K562 (cell line): ENCODE measurements around the gene CRYBB1. TPM values are rescaled to one million over a fixed set of nuclear protein-coding genes. Genes with fewer than 3 reads are reported as not detected.

ENCODE experiments used
- ARID3B ChIP-seq: fragments of 250-450 bp; sonication (Bioruptor Pico); IDR thresholded peaks from 2 replicates; pipeline ENCODE4 v1.4.0; 2020; ENCODE audit warnings: borderline replicate concordance
- C11orf30 ChIP-seq: fragments of 450-650 bp; IDR thresholded peaks from 2 replicates; pipeline ENCODE4 v1.6.1; 2016; ENCODE audit warnings: low read depth, mild to moderate bottlenecking
- MAFK ChIP-seq: IDR thresholded peaks from 2 replicates; pipeline ENCODE4 v1.6.1; 2011; ENCODE audit warnings: low read length, improper control_type of control experiment
- MTA3 ChIP-seq: fragments of 450-650 bp; formaldehyde crosslinking; IDR thresholded peaks from 2 replicates; pipeline ENCODE4 v1.6.1; 2017; ENCODE audit warnings: mild to moderate bottlenecking, borderline replicate concordance
- MYBL2 ChIP-seq, 2 experiments: fragments of 450-650 bp in 1 of 2; sonication (generic) in 1 of 2; formaldehyde crosslinking in 1 of 2; IDR thresholded peaks; 2 replicates each; pipeline versions ENCODE4 v1.6.1 to v1.8.1; 2017 to 2022; ENCODE audit warnings: borderline replicate concordance in 1 of 2, inconsistent platforms in 1 of 2, low read depth in 1 of 2, mild to moderate bottlenecking in 1 of 2, missing genetic modification reagents in 1 of 2, moderate library complexity in 1 of 2
- NCOA1 ChIP-seq: fragments of 450-650 bp; IDR thresholded peaks from 2 replicates; pipeline ENCODE4 v1.6.1; 2016; ENCODE audit warnings: low read depth
- RBFOX2 ChIP-seq: fragments of 200-400 bp; formaldehyde crosslinking; IDR thresholded peaks from 2 replicates; pipeline ENCODE4 v1.6.1; 2017; ENCODE audit warnings: low read depth, mild to moderate bottlenecking, low read length, moderate library complexity
- SMARCA5 ChIP-seq: fragments of 450-650 bp; IDR thresholded peaks from 2 replicates; pipeline ENCODE4 v1.6.1; 2016
- polyA plus RNA-seq, 8 experiments: library from polyadenylated mRNA; depleted of rRNA in 4 of 8; stranded (reverse) in 5 of 8; unstranded in 3 of 8; fragments of >200 nt; fragmentation: Nextera tagmentation in 2 of 8; fragmentation: Illumina TruSeq in 1 of 8; extraction: Ambion mirVana in 2 of 8; extraction: Trizol in 1 of 8; gene quantifications; 2 replicates each; pipeline versions ENCODE4 v1.2.1 to v1.2.3, GENCODE V29; 2011 to 2014; ENCODE audit warnings: inconsistent platforms in 1 of 8, missing spikeins in 1 of 8
- total RNA-seq, 7 experiments: library from RNA; depleted of rRNA in 6 of 7; stranded (reverse); fragments of >200 nt in 6 of 7; fragmentation: Illumina TruSeq in 2 of 7; extraction: Trizol in 2 of 7; gene quantifications; 2 replicates each; pipeline versions ENCODE4 v1.2.1 to v1.2.3, GENCODE V29; 2011 to 2021; ENCODE audit warnings: low replicate concordance in 1 of 7
- TF ChIP-seq, protein P1 (sequence below): fragments of 450-650 bp; IDR thresholded peaks from 2 replicates; pipeline ENCODE4 v1.6.1; 2017; ENCODE audit warnings: antibody characterized with exemption, mild to moderate bottlenecking
- TF ChIP-seq, protein P2 (sequence below), 3 experiments: fragments of 200-800 bp in 1 of 3; fragments of 250-450 bp in 1 of 3; fragments of 450-650 bp in 1 of 3; sonication (Bioruptor Pico) in 1 of 3; sonication (Bioruptor generic) in 1 of 3; formaldehyde crosslinking in 1 of 3; IDR thresholded peaks; 2 replicates each; pipeline versions ENCODE4 v1.6.1 to v1.8.0; 2016 to 2022; ENCODE audit warnings: mild to moderate bottlenecking in 2 of 3, missing genetic modification characterization in 2 of 3, missing compliant biosample characterization in 1 of 3, moderate library complexity in 1 of 3
- TF ChIP-seq, protein P3 (sequence below), 2 experiments: fragments of 450-650 bp in 1 of 2; sonication (generic) in 1 of 2; formaldehyde crosslinking in 1 of 2; IDR thresholded peaks in 1 of 2; conservative IDR thresholded peaks in 1 of 2; 2 replicates each; pipeline versions ENCODE4 v1.6.1 to v1.8.1; 2016 to 2023; ENCODE audit warnings: mild to moderate bottlenecking in 2 of 2, moderate library complexity in 2 of 2, inconsistent platforms in 1 of 2, missing genetic modification reagents in 1 of 2
- TF ChIP-seq, protein P4 (sequence below), 3 experiments: fragments of 200-800 bp in 1 of 3; sonication (Bioruptor generic) in 1 of 3; sonication (generic) in 1 of 3; formaldehyde crosslinking in 1 of 3; IDR thresholded peaks; 2 replicates each; pipeline versions ENCODE4 v1.6.1 to v1.8.0; 2016 to 2022; ENCODE audit warnings: mild to moderate bottlenecking in 2 of 3, missing compliant biosample characterization in 2 of 3, missing genetic modification characterization in 2 of 3, missing genetic modification reagents in 1 of 3

The CRYBB1 gene
- total and polyA plus RNA-seq, 9 of the 15 experiments (the other 6 are each of a cell fraction or from before 2014, with no cell fraction given) = 0.16 to 0.45 (median 0.33) TPM; not detected in 2

GRCh38 chr22:26629988-26630761 is 12.3 kb upstream of the CRYBB1 start (continued):
- TF ChIP-seq, protein P1, sequence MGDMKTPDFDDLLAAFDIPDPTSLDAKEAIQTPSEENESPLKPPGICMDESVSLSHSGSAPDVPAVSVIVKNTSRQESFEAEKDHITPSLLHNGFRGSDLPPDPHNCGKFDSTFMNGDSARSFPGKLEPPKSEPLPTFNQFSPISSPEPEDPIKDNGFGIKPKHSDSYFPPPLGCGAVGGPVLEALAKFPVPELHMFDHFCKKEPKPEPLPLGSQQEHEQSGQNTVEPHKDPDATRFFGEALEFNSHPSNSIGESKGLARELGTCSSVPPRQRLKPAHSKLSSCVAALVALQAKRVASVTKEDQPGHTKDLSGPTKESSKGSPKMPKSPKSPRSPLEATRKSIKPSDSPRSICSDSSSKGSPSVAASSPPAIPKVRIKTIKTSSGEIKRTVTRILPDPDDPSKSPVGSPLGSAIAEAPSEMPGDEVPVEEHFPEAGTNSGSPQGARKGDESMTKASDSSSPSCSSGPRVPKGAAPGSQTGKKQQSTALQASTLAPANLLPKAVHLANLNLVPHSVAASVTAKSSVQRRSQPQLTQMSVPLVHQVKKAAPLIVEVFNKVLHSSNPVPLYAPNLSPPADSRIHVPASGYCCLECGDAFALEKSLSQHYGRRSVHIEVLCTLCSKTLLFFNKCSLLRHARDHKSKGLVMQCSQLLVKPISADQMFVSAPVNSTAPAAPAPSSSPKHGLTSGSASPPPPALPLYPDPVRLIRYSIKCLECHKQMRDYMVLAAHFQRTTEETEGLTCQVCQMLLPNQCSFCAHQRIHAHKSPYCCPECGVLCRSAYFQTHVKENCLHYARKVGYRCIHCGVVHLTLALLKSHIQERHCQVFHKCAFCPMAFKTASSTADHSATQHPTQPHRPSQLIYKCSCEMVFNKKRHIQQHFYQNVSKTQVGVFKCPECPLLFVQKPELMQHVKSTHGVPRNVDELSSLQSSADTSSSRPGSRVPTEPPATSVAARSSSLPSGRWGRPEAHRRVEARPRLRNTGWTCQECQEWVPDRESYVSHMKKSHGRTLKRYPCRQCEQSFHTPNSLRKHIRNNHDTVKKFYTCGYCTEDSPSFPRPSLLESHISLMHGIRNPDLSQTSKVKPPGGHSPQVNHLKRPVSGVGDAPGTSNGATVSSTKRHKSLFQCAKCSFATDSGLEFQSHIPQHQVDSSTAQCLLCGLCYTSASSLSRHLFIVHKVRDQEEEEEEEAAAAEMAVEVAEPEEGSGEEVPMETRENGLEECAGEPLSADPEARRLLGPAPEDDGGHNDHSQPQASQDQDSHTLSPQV = peak; percentile 88
- TF ChIP-seq MYBL2 (IDR thresholded peaks at IDR 0.05; ENCODE audit: low read depth) (no peak), MYBL2 (CRISPR knock-in tag; IDR thresholded peaks at IDR 0.05; ENCODE audit: borderline replicate concordance) (no peak), SMARCA5 (no peak), C11orf30 (peak; percentile 88), MAFK (peak; percentile 77), NCOA1 (no peak), MTA3 (0 out of 2 replicates have a peak, but pooled peaks have one; percentile 12), ARID3B (CRISPR knock-in tag) (no peak), RBFOX2 (0 out of 2 replicates have a peak, but pooled peaks have one; percentile 29)
- TF ChIP-seq, protein P2, sequence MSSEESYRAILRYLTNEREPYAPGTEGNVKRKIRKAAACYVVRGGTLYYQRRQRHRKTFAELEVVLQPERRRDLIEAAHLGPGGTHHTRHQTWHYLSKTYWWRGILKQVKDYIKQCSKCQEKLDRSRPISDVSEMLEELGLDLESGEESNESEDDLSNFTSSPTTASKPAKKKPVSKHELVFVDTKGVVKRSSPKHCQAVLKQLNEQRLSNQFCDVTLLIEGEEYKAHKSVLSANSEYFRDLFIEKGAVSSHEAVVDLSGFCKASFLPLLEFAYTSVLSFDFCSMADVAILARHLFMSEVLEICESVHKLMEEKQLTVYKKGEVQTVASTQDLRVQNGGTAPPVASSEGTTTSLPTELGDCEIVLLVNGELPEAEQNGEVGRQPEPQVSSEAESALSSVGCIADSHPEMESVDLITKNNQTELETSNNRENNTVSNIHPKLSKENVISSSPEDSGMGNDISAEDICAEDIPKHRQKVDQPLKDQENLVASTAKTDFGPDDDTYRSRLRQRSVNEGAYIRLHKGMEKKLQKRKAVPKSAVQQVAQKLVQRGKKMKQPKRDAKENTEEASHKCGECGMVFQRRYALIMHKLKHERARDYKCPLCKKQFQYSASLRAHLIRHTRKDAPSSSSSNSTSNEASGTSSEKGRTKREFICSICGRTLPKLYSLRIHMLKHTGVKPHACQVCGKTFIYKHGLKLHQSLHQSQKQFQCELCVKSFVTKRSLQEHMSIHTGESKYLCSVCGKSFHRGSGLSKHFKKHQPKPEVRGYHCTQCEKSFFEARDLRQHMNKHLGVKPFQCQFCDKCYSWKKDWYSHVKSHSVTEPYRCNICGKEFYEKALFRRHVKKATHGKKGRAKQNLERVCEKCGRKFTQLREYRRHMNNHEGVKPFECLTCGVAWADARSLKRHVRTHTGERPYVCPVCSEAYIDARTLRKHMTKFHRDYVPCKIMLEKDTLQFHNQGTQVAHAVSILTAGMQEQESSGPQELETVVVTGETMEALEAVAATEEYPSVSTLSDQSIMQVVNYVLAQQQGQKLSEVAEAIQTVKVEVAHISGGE (CRISPR knock-in tag; IDR thresholded peaks at IDR 0.05) = peak in 1 of 3 experiments; percentile 33; a peak in 1 of 6 replicates
- TF ChIP-seq, protein P3, sequence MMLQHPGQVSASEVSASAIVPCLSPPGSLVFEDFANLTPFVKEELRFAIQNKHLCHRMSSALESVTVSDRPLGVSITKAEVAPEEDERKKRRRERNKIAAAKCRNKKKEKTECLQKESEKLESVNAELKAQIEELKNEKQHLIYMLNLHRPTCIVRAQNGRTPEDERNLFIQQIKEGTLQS (IDR thresholded peaks at IDR 0.05) = no peak
- TF ChIP-seq, protein P3 (CRISPR knock-in tag; conservative IDR thresholded peaks at IDR 0.05) = no peak
- TF ChIP-seq, protein P4, sequence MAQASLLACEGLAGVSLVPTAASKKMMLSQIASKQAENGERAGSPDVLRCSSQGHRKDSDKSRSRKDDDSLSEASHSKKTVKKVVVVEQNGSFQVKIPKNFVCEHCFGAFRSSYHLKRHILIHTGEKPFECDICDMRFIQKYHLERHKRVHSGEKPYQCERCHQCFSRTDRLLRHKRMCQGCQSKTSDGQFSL (CRISPR knock-in tag; IDR thresholded peaks at IDR 0.05) = no peak
- TF ChIP-seq, protein P4 (tag; IDR thresholded peaks at IDR 0.05) = no peak
